ENCODE measurements around the gene RPP30.

RPP30 gene

GRCh38 chr10:90924552-90924951 lies 52.8 kb downstream of the RPP30 start:
- Histone ChIP-seq H3K9me3 (ENCODE audit: control insufficient read depth, low read length) (no peaks in the 10 kb centered on the region), H3K4me1 (ENCODE audit: control insufficient read depth, insufficient read depth, low read length, poor library complexity, severe bottlenecking) (no peaks in the 10 kb centered on the region), H3K36me3 (ENCODE audit: control insufficient read depth, insufficient read depth, low read length) (no peaks in the 10 kb centered on the region), H3K27ac (ENCODE audit: insufficient read depth, low read length, poor library complexity, severe bottlenecking) (no peak overlapping the region), H3K4me3 (ENCODE audit: insufficient read depth, low read depth, low read length, poor library complexity, severe bottlenecking) (no peak overlapping the region), H3K27me3 (replicated peaks; ENCODE audit: control insufficient read depth, insufficient read depth, low read length, poor library complexity, severe bottlenecking) (no peaks in the 10 kb centered on the region)
- no peak for DNase-seq

- Histone ChIP-seq H3K4me1 (ENCODE audit: control insufficient read depth, insufficient read depth, low read length, poor library complexity, severe bottlenecking) (no peaks in the 10 kb centered on the region), H3K4me3 (ENCODE audit: insufficient read depth, low read depth, low read length, poor library complexity, severe bottlenecking) (no peak overlapping the region), H3K27ac (ENCODE audit: insufficient read depth, low read length, poor library complexity, severe bottlenecking) (no peak overlapping the region), H3K27me3 (replicated peaks; ENCODE audit: control insufficient read depth, insufficient read depth, low read length, poor library complexity, severe bottlenecking) (no peaks in the 10 kb centered on the region), H3K36me3 (ENCODE audit: control insufficient read depth, insufficient read depth, low read length) (no peaks in the 10 kb centered on the region), H3K9me3 (ENCODE audit: control insufficient read depth, low read length) (no peaks in the 10 kb centered on the region)
- no peak for DNase-seq
These were observed 53.6 kb downstream of the RPP30 start for GRCh38 chr10:90925079-90926029.

- no peaks in the 10 kb centered on the region for H3K4me1 ChIP-seq (ENCODE audit: control insufficient read depth, insufficient read depth, low read length, poor library complexity, severe bottlenecking)
These were observed 55.5 kb downstream of the RPP30 start for GRCh38 chr10:90927293-90927692.

GRCh38 chr10:90929179-90929578 lies 57.4 kb downstream of the RPP30 start:
- no peaks in the 10 kb centered on the region for H3K9me3 ChIP-seq (ENCODE audit: control insufficient read depth, low read length)
- no peak for DNase-seq
- H3K27ac ChIP-seq (ENCODE audit: insufficient read depth, low read length, poor library complexity, severe bottlenecking) = no peak overlapping the region
- no peaks in the 10 kb centered on the region for H3K27me3 ChIP-seq (replicated peaks; ENCODE audit: control insufficient read depth, insufficient read depth, low read length, poor library complexity, severe bottlenecking)
- no peak overlapping the region for H3K4me3 ChIP-seq (ENCODE audit: insufficient read depth, low read depth, low read length, poor library complexity, severe bottlenecking)
- H3K36me3 ChIP-seq (ENCODE audit: control insufficient read depth, insufficient read depth, low read length) = no peaks in the 10 kb centered on the region
- no peaks in the 10 kb centered on the region for H3K4me1 ChIP-seq (ENCODE audit: control insufficient read depth, insufficient read depth, low read length, poor library complexity, severe bottlenecking)

More at GRCh38 chr10:90927293-90927692, 55.5 kb downstream of the RPP30 start:
- H3K4me3 ChIP-seq (ENCODE audit: insufficient read depth, low read depth, low read length, poor library complexity, severe bottlenecking) = no peak overlapping the region
- no peak for DNase-seq
- no peaks in the 10 kb centered on the region for H3K36me3 ChIP-seq (ENCODE audit: control insufficient read depth, insufficient read depth, low read length)
- H3K27ac ChIP-seq (ENCODE audit: insufficient read depth, low read length, poor library complexity, severe bottlenecking) = no peak overlapping the region
- no peaks in the 10 kb centered on the region for H3K27me3 ChIP-seq (replicated peaks; ENCODE audit: control insufficient read depth, insufficient read depth, low read length, poor library complexity, severe bottlenecking)
- no peaks in the 10 kb centered on the region for H3K9me3 ChIP-seq (ENCODE audit: control insufficient read depth, low read length)

- H3K9me3 ChIP-seq (ENCODE audit: control insufficient read depth, low read length) = no peaks in the 10 kb centered on the region
- H3K4me3 ChIP-seq (ENCODE audit: insufficient read depth, low read depth, low read length, poor library complexity, severe bottlenecking) = no peak overlapping the region
- H3K4me1 ChIP-seq (ENCODE audit: control insufficient read depth, insufficient read depth, low read length, poor library complexity, severe bottlenecking) = no peaks in the 10 kb centered on the region
- H3K27me3 ChIP-seq (replicated peaks; ENCODE audit: control insufficient read depth, insufficient read depth, low read length, poor library complexity, severe bottlenecking) = no peaks in the 10 kb centered on the region
- no peaks in the 10 kb centered on the region for H3K36me3 ChIP-seq (ENCODE audit: control insufficient read depth, insufficient read depth, low read length)
- DNase-seq = no peak
- H3K27ac ChIP-seq (ENCODE audit: insufficient read depth, low read length, poor library complexity, severe bottlenecking) = no peak overlapping the region
These were observed 58.5 kb downstream of the RPP30 start for GRCh38 chr10:90930070-90930837.

GRCh38 chr10:90930971-90931871 lies 59.4 kb downstream of the RPP30 start:
- Histone ChIP-seq H3K4me3 (ENCODE audit: insufficient read depth, low read depth, low read length, poor library complexity, severe bottlenecking) (no peak overlapping the region), H3K27ac (ENCODE audit: insufficient read depth, low read length, poor library complexity, severe bottlenecking) (no peak overlapping the region), H3K9me3 (ENCODE audit: control insufficient read depth, low read length) (no peaks in the 10 kb centered on the region), H3K27me3 (replicated peaks; ENCODE audit: control insufficient read depth, insufficient read depth, low read length, poor library complexity, severe bottlenecking) (no peaks in the 10 kb centered on the region), H3K4me1 (ENCODE audit: control insufficient read depth, insufficient read depth, low read length, poor library complexity, severe bottlenecking) (no peaks in the 10 kb centered on the region), H3K36me3 (ENCODE audit: control insufficient read depth, insufficient read depth, low read length) (no peaks in the 10 kb centered on the region)
- no peak for DNase-seq

DNA sequence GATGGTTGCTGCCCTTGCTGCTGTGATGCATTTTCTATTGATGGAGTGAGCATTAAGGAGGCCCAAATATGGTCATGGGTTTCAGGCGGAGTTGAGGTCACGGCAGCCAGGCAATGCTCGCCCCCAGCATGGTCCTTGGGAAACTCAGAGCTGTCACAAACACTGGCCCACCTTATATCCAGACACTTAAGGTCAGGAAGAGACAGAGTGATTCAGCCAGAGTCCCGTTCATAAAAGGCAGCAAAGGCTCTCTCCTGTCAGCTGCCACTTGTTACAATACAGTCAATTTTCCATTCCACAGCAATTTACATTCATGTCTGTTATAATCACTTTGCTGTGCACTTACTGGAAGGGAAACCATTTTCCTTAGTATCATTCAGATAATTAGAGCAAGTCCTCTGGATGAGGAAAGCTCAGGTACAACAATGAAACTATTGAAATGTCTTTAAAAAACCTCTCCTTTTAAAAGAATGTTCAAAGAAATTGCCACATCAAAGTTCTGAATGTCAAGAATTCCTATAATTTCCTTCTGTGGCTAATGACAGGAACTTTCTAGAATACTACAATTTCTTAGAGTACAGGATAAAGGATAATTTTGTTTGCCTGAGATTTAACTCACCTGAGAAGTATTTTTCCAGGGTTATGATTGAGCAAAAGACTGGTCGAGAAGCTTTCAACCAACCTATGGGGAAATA lies 64.0 kb downstream of the RPP30 start:
- DNase-seq = no peak
- Histone ChIP-seq H3K4me3 (ENCODE audit: insufficient read depth, low read depth, low read length, poor library complexity, severe bottlenecking) (no peak overlapping the region), H3K27me3 (replicated peaks; ENCODE audit: control insufficient read depth, insufficient read depth, low read length, poor library complexity, severe bottlenecking) (no peaks in the 10 kb centered on the region), H3K36me3 (ENCODE audit: control insufficient read depth, insufficient read depth, low read length) (no peaks in the 10 kb centered on the region), H3K4me1 (ENCODE audit: control insufficient read depth, insufficient read depth, low read length, poor library complexity, severe bottlenecking) (no peaks in the 10 kb centered on the region), H3K27ac (ENCODE audit: insufficient read depth, low read length, poor library complexity, severe bottlenecking) (no peak overlapping the region), H3K9me3 (ENCODE audit: control insufficient read depth, low read length) (no peaks in the 10 kb centered on the region)

DNA sequence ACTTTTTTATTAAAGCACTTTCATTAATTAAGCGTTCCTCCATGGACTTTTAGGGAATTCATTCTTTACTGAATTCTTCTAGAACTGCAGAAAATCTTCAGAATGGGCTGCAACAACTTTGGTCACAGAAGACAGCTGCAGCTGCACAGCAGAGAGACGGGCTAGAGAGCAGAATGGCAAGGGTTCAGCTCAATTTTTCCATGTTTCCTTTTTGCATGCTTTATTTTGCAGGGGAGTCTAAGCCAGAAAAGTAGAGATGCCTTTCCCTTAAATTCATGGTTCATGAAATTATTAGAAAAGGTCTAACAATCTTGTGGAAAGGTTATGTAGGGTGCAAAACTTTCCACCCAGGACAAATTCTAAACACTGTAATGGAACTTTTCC lies 64.5 kb downstream of the RPP30 start:
- Histone ChIP-seq H3K36me3 (ENCODE audit: control insufficient read depth, insufficient read depth, low read length) (no peaks in the 10 kb centered on the region), H3K27ac (ENCODE audit: insufficient read depth, low read length, poor library complexity, severe bottlenecking) (no peak overlapping the region), H3K27me3 (replicated peaks; ENCODE audit: control insufficient read depth, insufficient read depth, low read length, poor library complexity, severe bottlenecking) (no peaks in the 10 kb centered on the region)

GRCh38 chr10:90937645-90938258 lies 66.0 kb downstream of the RPP30 start:
- Histone ChIP-seq H3K4me3 (ENCODE audit: insufficient read depth, low read depth, low read length, poor library complexity, severe bottlenecking) (no peak overlapping the region), H3K36me3 (ENCODE audit: control insufficient read depth, insufficient read depth, low read length) (no peaks in the 10 kb centered on the region), H3K27ac (ENCODE audit: insufficient read depth, low read length, poor library complexity, severe bottlenecking) (no peak overlapping the region), H3K4me1 (ENCODE audit: control insufficient read depth, insufficient read depth, low read length, poor library complexity, severe bottlenecking) (no peaks in the 10 kb centered on the region), H3K27me3 (replicated peaks; ENCODE audit: control insufficient read depth, insufficient read depth, low read length, poor library complexity, severe bottlenecking) (no peaks in the 10 kb centered on the region), H3K9me3 (ENCODE audit: control insufficient read depth, low read length) (no peaks in the 10 kb centered on the region)
- DNase-seq = no peak

More for the DNA sequence above, 64.5 kb downstream of the RPP30 start:
- no peaks in the 10 kb centered on the region for H3K9me3 ChIP-seq (ENCODE audit: control insufficient read depth, low read length)
- no peaks in the 10 kb centered on the region for H3K4me1 ChIP-seq (ENCODE audit: control insufficient read depth, insufficient read depth, low read length, poor library complexity, severe bottlenecking)
- no peak for DNase-seq
- H3K4me3 ChIP-seq (ENCODE audit: insufficient read depth, low read depth, low read length, poor library complexity, severe bottlenecking) = no peak overlapping the region

Measured in effector memory CD4-positive, alpha-beta T cell (primary cell).